ENCODE results near the gene TRIM28.
"Not testable (repeated sequence)": the region's sequence is repeated elsewhere in the genome, so short reads cannot be mapped to it uniquely, and the experiment has no call there.

Gene TRIM28

DNA sequence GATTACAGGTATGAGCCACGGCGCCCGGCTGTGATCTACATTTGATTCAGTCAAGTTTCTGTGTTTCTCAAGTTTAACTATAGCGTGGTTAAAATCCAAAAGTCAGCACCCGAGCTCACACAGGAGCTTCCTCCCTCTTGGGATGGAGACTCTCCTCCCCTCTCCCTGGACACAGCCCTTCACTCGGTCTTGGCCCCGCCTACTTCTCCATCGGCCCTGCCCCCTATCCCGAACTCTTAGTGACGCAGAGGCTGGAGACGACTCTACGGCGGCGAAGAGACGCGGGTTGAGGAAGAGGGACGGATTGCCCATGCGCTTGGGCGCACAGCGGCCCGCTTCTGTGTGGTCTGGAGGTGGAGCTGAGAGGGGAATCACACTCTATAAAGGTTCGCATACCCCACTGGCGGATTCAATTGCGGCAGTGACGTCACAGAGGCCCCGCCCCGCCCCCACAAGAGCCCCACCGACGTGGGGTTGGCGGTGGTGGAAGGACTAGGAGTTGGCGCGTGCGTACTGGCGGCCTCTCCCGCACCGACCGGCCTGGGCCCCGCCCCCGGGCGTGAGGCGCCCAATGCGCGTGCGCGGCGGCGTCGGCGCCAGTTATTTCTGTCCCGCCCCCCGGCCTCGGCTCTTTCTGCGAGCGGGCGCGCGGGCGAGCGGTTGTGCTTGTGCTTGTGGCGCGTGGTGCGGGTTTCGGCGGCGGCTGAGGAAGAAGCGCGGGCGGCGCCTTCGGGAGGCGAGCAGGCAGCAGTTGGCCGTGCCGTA lies at the start of gene TRIM28:
TSS of gene TRIM28 (plus strand) at position 239 of the 765 bp plus-strand sequence. CDS start 694 bp downstream, outside the sequence.
- peak; percentile 100 for DNase-seq (ENCODE audit: low read depth in 2 of 2)

DNA sequence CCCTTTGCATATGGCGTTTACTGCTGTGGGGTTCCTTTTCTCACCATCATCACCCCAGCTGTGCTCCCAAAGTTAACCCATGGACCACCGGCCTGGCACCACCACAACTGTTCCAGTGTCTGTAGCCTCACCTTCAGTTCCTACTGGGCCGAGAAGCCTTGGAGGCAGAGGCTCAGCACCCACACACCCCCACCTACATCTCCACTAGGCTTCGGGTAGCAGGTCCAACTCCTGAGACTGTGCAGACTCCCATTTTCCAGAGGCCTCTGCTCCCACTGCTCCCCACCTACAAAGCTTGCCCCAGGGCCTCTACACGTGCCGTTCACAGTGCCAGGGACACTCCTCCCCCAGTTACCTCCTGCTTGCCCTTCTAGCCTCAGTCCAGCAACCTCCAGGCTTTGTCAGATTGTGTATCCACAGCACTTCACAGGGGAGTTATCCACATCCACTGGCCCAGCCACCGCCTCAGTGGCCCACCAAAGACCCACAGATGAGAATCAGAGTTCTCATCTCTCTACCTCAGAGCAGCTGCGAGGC lies 46.2 kb upstream of the TRIM28 start:
- DNase-seq (ENCODE audit: low read depth in 2 of 2) = no peak

DNA sequence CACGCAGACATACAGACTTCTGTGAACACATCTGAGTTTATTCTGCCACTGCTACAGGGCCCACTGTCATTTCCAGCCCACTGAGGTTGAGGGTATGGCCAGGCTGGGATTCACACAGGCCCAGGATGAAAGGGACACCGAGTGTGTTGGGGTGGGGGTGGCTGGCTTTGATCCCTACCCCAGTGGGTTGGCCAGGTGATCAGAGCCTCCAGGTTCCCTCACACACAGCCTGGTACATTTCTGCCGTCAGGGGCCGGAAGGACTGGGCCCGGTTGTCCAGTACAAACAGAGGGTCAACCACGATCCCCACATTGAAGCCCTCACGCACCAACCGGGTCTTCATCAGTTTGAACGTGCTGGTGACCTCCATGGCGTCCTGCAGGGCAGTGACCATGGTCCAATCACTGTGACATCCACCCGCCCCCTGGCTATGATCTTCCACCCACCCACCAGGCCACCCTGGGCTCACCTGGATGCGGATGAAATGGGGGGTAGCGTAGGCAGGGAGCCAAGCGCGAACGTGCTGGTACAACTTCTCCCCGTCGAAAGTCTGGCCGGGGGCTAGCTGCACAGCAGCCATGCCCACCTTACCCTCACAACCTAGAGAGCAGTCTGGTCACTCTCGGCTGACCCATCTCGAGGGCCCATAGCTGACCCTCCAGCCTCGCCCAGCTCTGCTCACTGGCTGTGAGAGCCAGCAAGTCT lies 45.4 kb upstream of the TRIM28 start:
- DNase-seq (ENCODE audit: low read depth in 2 of 2) = no peak

GRCh38 chr19:58499021-58499927 lies 44.6 kb upstream of the TRIM28 start:
- DNase-seq (ENCODE audit: low read depth in 2 of 2) = peak; percentile 96 to 100

DNA sequence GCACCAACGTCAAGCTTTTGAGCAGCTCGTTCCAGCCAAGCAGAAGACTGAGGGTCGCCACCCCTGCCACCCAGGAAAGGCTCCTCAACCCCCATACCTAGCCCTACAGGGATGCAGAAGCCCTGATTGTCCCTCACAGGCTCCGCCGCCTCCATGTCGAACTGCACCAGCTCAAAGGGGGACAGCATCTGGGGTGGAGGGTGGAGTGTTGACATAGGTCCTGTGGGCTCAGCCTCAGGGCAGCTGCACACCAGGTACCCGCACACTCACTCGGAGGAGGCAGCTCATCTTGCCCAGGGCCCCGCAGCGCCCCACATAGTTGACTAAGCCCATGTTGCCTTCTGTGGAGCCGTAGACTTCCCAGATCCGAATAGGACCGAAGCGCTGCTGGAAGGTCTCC lies 43.6 kb upstream of the TRIM28 start:
- no peak for DNase-seq (ENCODE audit: low read depth in 2 of 2)

DNA sequence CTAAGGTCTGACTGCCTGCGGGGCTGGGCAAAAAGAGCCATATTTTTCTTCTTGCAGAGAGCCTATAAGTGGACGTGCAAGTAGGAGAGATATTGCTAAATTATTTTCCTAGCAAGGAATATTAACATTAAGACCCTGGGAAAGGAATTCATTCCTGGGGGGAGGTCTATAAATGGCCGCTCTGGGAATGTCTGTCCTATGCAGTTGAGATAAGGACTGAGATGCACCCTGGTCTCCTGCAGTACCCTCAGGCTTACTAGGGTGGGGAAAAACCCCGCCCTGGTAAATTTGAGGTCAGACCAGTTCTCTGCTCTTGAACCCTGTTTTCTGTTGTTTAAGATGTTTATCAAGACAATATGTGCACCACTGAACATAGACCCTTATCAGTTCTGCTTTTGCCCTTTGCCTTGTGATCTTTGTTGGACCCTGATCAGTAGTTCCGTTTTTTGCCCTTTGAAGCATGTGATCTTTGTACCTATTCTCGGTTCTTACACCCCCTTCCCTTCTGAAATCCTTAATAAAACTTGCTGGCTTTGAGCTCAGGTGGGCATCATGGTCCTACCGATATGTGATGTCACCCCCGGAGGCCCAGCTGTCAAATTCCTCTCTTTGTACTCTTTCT lies 36.2 kb upstream of the TRIM28 start:
- not testable (repeated sequence) for DNase-seq (ENCODE audit: low read depth in 2 of 2)

- DNase-seq (ENCODE audit: low read depth in 2 of 2) = no peak
Observed at GRCh38 chr19:58509731-58510083, 34.2 kb upstream of the TRIM28 start.

- no peak for DNase-seq (ENCODE audit: low read depth in 2 of 2)
Observed at GRCh38 chr19:58510084-58510862, 33.6 kb upstream of the TRIM28 start.

DNA sequence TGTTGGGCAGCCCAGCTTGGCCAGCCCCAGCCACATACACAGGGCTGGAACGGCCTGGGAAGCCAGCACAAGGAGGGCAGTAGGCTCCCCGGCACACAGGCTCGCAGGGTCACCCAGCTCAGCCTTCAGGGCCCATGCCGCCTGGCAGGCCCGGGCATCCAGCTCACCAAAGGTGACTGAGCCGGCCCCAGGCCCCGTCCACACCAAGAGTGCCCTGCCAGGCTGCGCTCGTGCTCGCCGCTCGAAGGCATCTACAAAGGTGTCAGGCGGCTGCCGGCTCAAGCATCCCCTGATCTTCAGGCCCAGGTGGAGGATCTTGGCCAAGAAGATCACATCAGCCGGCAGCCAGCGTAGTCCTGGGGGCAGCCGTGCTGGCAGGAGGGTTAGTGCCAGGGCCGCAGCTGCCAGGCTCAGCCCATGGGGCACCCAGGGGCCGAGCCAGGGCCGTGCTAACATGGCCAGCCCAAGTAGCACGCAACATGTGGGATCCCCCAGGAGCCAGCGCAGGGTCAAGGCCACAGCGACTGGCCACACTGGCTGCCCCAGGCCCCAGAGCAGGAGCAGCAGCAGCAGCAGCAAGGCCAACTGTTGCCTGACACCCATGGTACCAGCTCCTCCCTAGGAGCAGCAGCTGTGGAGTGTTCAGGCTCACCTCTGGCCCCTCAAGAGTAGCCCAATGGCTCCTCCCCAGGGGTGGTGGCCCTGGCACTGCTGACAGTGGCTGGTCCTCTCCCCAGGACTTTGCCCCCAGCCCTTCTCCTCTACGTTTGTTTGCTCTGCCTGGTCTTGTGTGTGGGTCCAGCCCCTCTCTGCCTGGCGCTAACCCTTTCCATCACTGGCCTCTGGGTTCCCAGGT lies 32.3 kb upstream of the TRIM28 start, which contains the start of gene SLC27A5:
TSS of gene SLC27A5 (minus strand) at position 640 of the 856 bp plus-strand sequence. CDS start at position 603, 37 bp downstream.
- no peak for DNase-seq (ENCODE audit: low read depth in 2 of 2)

- DNase-seq (ENCODE audit: low read depth in 2 of 2) = no peak
Observed at GRCh38 chr19:58513213-58513693, 30.6 kb upstream of the TRIM28 start.

DNA sequence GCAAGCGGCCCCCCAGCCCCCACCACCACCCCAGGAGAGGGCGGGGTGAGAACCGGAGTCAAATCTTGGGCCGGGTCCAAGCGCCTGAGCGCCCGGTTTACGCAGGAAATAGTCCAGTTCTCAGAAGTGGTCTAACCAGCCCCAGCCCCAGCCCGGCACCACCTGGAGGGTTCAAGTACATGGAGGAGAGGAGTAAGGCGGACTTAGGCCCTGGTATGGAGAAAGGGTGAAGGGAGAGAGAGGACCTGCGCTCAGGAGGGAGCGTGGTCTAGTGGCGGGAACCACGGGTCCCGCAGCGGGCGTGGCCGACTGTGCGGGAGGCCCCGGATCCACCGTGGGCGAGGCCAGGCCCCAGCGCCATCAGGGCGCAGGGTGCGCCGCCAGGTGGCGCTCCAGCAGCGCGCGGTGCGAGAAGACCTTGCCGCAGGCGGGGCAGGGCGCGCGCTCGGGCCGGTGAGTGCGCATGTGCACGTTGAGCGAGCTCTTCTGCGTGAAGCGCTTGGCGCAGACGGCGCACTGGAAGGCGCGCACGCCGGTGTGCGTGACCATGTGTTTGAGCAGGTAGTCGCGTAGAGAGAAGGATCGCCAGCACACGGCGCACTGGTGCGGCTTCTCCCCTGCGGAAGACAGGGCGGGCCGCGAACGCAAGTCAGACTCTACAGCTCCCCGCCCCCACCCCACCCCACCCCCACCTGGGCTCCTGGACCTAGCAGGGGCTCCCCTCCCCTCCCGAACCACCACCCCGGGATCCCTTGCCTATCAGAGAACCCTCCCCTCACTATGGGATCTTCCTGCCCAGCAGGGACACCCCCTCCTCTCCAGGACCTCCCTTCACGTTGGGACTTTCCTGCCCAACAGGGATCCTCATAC lies 29.9 kb upstream of the TRIM28 start:
- peak; percentile 87 to 95 for DNase-seq (ENCODE audit: low read depth in 2 of 2)

DNA sequence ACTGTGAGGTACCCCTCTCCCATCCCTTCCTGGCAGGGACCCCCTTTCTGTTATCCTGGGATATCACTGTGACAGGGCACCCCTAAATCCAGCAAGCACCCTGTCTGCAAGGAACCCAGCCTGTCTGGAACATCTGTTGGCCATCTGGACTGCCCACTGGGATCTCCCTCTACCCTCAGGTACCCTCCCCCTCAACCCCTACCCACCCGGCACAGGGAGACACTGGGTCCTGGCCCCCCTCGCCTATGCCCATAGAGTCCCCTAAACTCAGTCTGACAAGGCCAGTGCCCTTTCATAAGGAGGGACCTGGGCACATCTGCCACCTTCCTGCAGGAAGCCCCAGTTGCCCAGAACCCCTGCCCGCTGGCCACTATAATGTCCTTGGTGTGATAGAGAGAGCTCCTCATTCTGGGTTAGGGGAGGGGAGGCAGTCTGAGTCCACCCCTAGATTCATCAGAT lies 29.3 kb upstream of the TRIM28 start:
- no peak for DNase-seq (ENCODE audit: low read depth in 2 of 2)

GRCh38 chr19:58515259-58515658 lies 28.6 kb upstream of the TRIM28 start:
- no peak for DNase-seq (ENCODE audit: low read depth in 2 of 2)

GRCh38 chr19:58516246-58516836 lies 27.5 kb upstream of the TRIM28 start:
- no peak for DNase-seq (ENCODE audit: low read depth in 2 of 2)

DNA sequence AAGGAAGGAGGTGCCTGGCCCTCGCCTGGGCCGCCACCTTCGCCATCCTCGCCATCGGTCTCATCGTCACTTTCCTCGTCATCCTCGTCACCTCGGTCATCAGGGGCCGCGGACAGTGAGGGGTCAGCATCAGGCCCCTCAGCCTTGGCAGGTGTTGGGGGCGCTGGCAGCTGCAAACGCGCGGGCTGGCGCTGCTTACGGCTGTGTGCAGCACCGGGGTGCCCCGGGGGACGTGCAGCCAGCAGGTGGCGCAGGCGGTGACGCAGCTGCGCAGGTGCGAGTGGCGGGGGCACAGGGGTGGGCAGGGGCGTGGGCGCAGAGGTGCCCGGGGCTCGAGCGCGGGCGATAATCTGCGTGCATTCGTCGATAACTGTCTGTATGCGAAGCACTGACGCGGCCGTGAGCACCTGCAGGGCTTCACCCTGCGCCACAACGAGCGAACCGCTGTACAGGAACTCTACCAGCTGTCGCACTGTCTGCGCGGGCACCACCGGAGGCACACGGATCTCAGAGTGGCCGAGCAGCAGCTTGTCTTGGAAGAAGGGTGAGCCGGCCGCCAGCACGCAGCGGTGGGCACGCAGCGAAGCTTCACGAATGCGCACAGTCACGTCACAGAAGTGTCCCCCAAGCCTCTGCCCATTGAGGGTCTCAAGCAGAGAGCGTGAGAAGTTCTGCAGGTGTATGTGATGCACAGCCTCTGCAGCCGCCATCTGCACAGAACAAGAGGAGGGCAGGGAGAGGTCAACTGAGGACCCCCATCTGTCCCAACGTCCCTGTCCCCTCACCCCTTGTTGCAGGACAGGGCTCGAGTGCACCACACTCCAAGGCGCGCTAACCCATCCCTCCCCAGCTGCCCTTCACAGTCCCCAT lies 26.7 kb upstream of the TRIM28 start:
- DNase-seq (ENCODE audit: low read depth in 2 of 2) = no peak

- DNase-seq (ENCODE audit: low read depth in 2 of 2) = no peak
Observed at GRCh38 chr19:58518256-58519086, 25.4 kb upstream of the TRIM28 start.

Data from stimulated activated CD4-positive, alpha-beta T cell treated with anti-CD3 and anti-CD28 coated beads, Interleukin-12 subunit alpha, Interleukin-12 subunit beta, amount 100 ng/mL, for 24 hours (primary cell).